Psoas muscle (tissue), 8 donors: Measurements from ENCODE around the gene TYRP1. TPM values are rescaled to one million over a fixed set of nuclear protein-coding genes. Genes with fewer than 3 reads are reported as not detected.

ENCODE experiments used
- ATAC-seq, 4 donors: fragments of 200-7000 bp; cut with Tn5 transposase; one replicate each; pipeline ENCODE4 v1.9.1; 2020; ENCODE audit warnings: moderate library complexity in 3 of 4, mild to moderate bottlenecking in 2 of 4
- DNase-seq, 2 donors: peaks; one replicate each; pipeline ENCODE4 v3.0.0-alpha.2; 2020
- H3K27ac ChIP-seq: fragments of 200-600 bp; one replicate; pipeline ENCODE4 v1.8.0; 2022
- H3K27me3 ChIP-seq, 3 donors: fragments of 200-600 bp in 1 of 3; one replicate each; pipeline versions ENCODE4 v1.6.1 to v1.8.0; 2013 to 2022; ENCODE audit warnings: low read length in 2 of 3, mild to moderate bottlenecking in 2 of 3, moderate library complexity in 1 of 3; ENCODE audit not compliant: insufficient read depth in 3 of 3
- H3K36me3 ChIP-seq, 2 donors: fragments of 200-600 bp in 1 of 2; one replicate each; pipeline versions ENCODE4 v1.6.1 to v1.8.0; 2013 to 2022; ENCODE audit warnings: low read depth in 1 of 2, mild to moderate bottlenecking in 1 of 2, moderate library complexity in 1 of 2; ENCODE audit not compliant: insufficient read depth in 1 of 2
- H3K4me1 ChIP-seq: fragments of 200-600 bp; one replicate; pipeline ENCODE4 v1.8.0; 2022
- H3K4me3 ChIP-seq: fragments of 200-600 bp; one replicate; pipeline ENCODE4 v1.8.0; 2022; ENCODE audit warnings: mild to moderate bottlenecking
- H3K9me3 ChIP-seq: fragments of 200-600 bp; one replicate; pipeline ENCODE4 v1.8.0; 2022
- CTCF ChIP-seq: fragments of 200-600 bp; IDR thresholded peaks from one replicate; pipeline ENCODE4 v1.8.0; 2022; ENCODE audit warnings: antibody characterized with exemption
- WGBS, 3 donors: extraction: QIAGEN DNeasy Blood & Tissue Kit; methylation state at CpG; one replicate each; pipeline versions ENCODE4 v1.1.6 to v1.1.7; 2013; 5-methylcytosine and 5-hydroxymethylcytosine counted together
- intact Hi-C, 2 donors: fragments of 100-400 bp; cut with DNase I; formaldehyde crosslinking; loops; one replicate each; pipeline versions ENCODE4 v1.11.0 to v1.14.2; 2022
- long read RNA-seq, 2 donors: library from polyadenylated mRNA; unstranded; transcript quantifications; one replicate each; pipeline ENCODE4 v2.0.0, GENCODE V29; 2021
- polyA plus RNA-seq, 3 donors: library from polyadenylated mRNA; stranded (reverse); fragments of 200-250 nt; gene quantifications; one replicate each; pipeline ENCODE4 v1.2.3, GENCODE V29; 2013
- total RNA-seq, 4 donors: library from RNA; stranded (reverse); fragmentation: NEBNext Ultra II Directional in 2 of 4; extraction: Animal tissue kit (Norgen Biotek cat#: 25700) in 2 of 4; gene quantifications; one replicate each; pipeline versions ENCODE4 v1.2.1 to v1.2.4, GENCODE V29; 2021 to 2023
- donor health status: healthy with polysubstance abuse.
- donor health status: DM: no; HTN: no; CAD: no; lungs with moderate emphysema.
- donor health status: Bipolar disorder and iron deficiency.
- donor health status: healthy.
- donor health status: DM: yes; HTN: yes; CAD: no.
- donor health status: DM: no; HTN: no; CAD: no.
- donor health status: DM: no; HTN: no; CAD: no.
- donor health status: DM: yes; HTN: yes; CAD: no.

Gene TYRP1
- total RNA-seq = 10 to 100 TPM in 1 of 4 donors, 1 to 10 TPM in 2, under 1 TPM in 1; 0.82 to 10.7 (median 4.7) TPM
- polyA plus RNA-seq = 1 to 10 TPM in 2 of 3 donors, under 1 TPM in 1; 0.31 to 1.9 (median 1.4) TPM
- long read RNA-seq, donor 1, partial matches to known transcripts = 2 of 2 reads
- long read RNA-seq, donor 1, other reads (novel, unspliced or antisense) = 0 of 2 reads
- long read RNA-seq, donor 2 = 0 reads

GRCh38 chr9:12693141-12693540 lies at the start of gene TYRP1:
Gene TYRP1, plus strand, starts transcription at chr9:12693385. Its CDS starts 612 bp downstream, at chr9:12693997.
- no peaks in the 10 kb centered on the region for H3K27me3 ChIP-seq
- H3K36me3 ChIP-seq = no peaks in the 10 kb centered on the region
- H3K9me3 ChIP-seq = no peaks in the 10 kb centered on the region
- intact Hi-C loops = no loop called here
- WGBS, 3 donors = 77 to 79% (median 78%) methylated on average over 3 of the region's 3 CpGs
- TF ChIP-seq CTCF = no peak
- ATAC-seq (no peak), DNase-seq (no peak)
- H3K4me1 ChIP-seq = peaks cover 8% of the 10 kb centered on the region
- H3K4me3 ChIP-seq = no peak within 1 kb of the TSS
- H3K27ac ChIP-seq = no peak within 1 kb of the TSS

GRCh38 chr9:12643686-12644085 lies 49.5 kb upstream of the TYRP1 start:
- Histone ChIP-seq H3K9me3 (no peaks in the 10 kb centered on the region), H3K36me3 (no peaks in the 10 kb centered on the region), H3K27me3 (no peaks in the 10 kb centered on the region), H3K27ac (no peak overlapping the region), H3K4me1 (no peaks in the 10 kb centered on the region), H3K4me3 (no peak overlapping the region)
- no peak for TF ChIP-seq CTCF
- ATAC-seq (no peak), DNase-seq (no peak)
- intact Hi-C loops = no loop called here

- no peak overlapping the region for H3K4me3 ChIP-seq
- intact Hi-C loops = no loop called here
- no peaks in the 10 kb centered on the region for H3K4me1 ChIP-seq
- no peak for ATAC-seq
- no peak for TF ChIP-seq CTCF
- no peak for DNase-seq
- H3K36me3 ChIP-seq = no peaks in the 10 kb centered on the region
- no peaks in the 10 kb centered on the region for H3K27me3 ChIP-seq
- no peaks in the 10 kb centered on the region for H3K9me3 ChIP-seq
- WGBS, 3 donors = 64 to 70% (median 69%) methylated on average over 1 of the region's 1 CpG
- H3K27ac ChIP-seq = no peak overlapping the region
Measured at GRCh38 chr9:12648925-12649324, 44.3 kb upstream of the TYRP1 start.

- TF ChIP-seq CTCF = no peak
- no peaks in the 10 kb centered on the region for H3K36me3 ChIP-seq
- no peak overlapping the region for H3K4me3 ChIP-seq
- H3K27ac ChIP-seq = no peak overlapping the region
- no peaks in the 10 kb centered on the region for H3K9me3 ChIP-seq
- no peaks in the 10 kb centered on the region for H3K27me3 ChIP-seq
- H3K4me1 ChIP-seq = no peaks in the 10 kb centered on the region
- intact Hi-C loops = no loop called here
- ATAC-seq (no peak), DNase-seq (no peak)
Measured at GRCh38 chr9:12651125-12651524, 42.1 kb upstream of the TYRP1 start.

GRCh38 chr9:12652973-12653372 lies 40.2 kb upstream of the TYRP1 start:
- Histone ChIP-seq H3K27ac (no peak overlapping the region), H3K36me3 (no peaks in the 10 kb centered on the region), H3K9me3 (no peaks in the 10 kb centered on the region), H3K4me1 (no peaks in the 10 kb centered on the region), H3K4me3 (no peak overlapping the region), H3K27me3 (no peaks in the 10 kb centered on the region)
- no peak for TF ChIP-seq CTCF
- DNase-seq (no peak), ATAC-seq (no peak)
- intact Hi-C loops = no loop called here
- 26 to 44% (median 31%) methylated on average over 2 of the region's 2 CpGs for WGBS, 3 donors
